Keratinocyte (primary cell): Measurements from ENCODE around the gene NGLY1. TPM values are rescaled to one million over a fixed set of nuclear protein-coding genes. Genes with fewer than 3 reads are reported as not detected.
A peak's percentile ranks its signal among the peaks of the same experiment; 100 is the strongest.

ENCODE experiments used
- DNase-seq: peaks from one replicate; pipeline ENCODE4 v3.0.0-alpha.2; 2011; ENCODE audit warnings: low read depth, missing footprints, low spot score
- FAIRE-seq: peaks from 2 replicates; lab custom pipeline; 2011; peaks lifted over from hg19 to GRCh38; lab: Jason Lieb, UNC
- H2AFZ ChIP-seq: 2 replicates; pipeline ENCODE4 v1.6.0; 2012; ENCODE audit warnings: low read length, control low read depth, inconsistent platforms; ENCODE audit not compliant: control insufficient read depth
- H3K27ac ChIP-seq: 2 replicates; pipeline ENCODE4 v1.5.1; 2011; ENCODE audit warnings: low read length; ENCODE audit not compliant: control insufficient read depth, insufficient read depth
- H3K27me3 ChIP-seq: 3 replicates; pipeline ENCODE4 v1.6.0; 2011; ENCODE audit warnings: low read length; ENCODE audit not compliant: control insufficient read depth, insufficient read depth; ENCODE audit errors: extremely low read depth
- H3K36me3 ChIP-seq, 2 experiments: 2 replicates in 1 of 2; 3 replicates in 1 of 2; pipeline ENCODE4 v1.5.1; 2011; ENCODE audit warnings: low read length in 2 of 2, mild to moderate bottlenecking in 1 of 2; ENCODE audit not compliant: control insufficient read depth in 2 of 2, insufficient read depth in 2 of 2; ENCODE audit errors: extremely low read depth in 1 of 2
- H3K4me1 ChIP-seq: 3 replicates; pipeline ENCODE4 v1.5.1; 2011; ENCODE audit warnings: low read length; ENCODE audit not compliant: control insufficient read depth, insufficient read depth; ENCODE audit errors: extremely low read depth
- H3K4me2 ChIP-seq: 3 replicates; pipeline ENCODE4 v1.6.0; 2011; ENCODE audit warnings: low read depth, low read length; ENCODE audit not compliant: control insufficient read depth, insufficient read depth; ENCODE audit errors: extremely low read depth
- H3K4me3 ChIP-seq, 3 experiments: fragments of 200-600 bp in 1 of 3; sonication (generic) in 1 of 3; 2 replicates in 2 of 3; 3 replicates in 1 of 3; pipeline ENCODE4 v1.5.1; 2011 to 2016; ENCODE audit warnings: low read length in 3 of 3, mild to moderate bottlenecking in 3 of 3, control low read depth in 2 of 3, inconsistent platforms in 1 of 3, low read depth in 1 of 3, mixed read lengths in 1 of 3, mixed run types in 1 of 3, moderate library complexity in 1 of 3; ENCODE audit not compliant: control insufficient read depth in 2 of 3, insufficient read depth in 2 of 3; ENCODE audit errors: extremely low read depth in 1 of 3
- H3K79me2 ChIP-seq: 2 replicates; pipeline ENCODE4 v1.6.0; 2012; ENCODE audit warnings: low read length; ENCODE audit not compliant: control insufficient read depth, insufficient read depth
- H3K9ac ChIP-seq: 3 replicates; pipeline ENCODE4 v1.6.0; 2011; ENCODE audit warnings: low read length; ENCODE audit not compliant: control insufficient read depth, insufficient read depth; ENCODE audit errors: extremely low read depth
- H3K9me1 ChIP-seq: 3 replicates; pipeline ENCODE4 v1.6.0; 2011; ENCODE audit warnings: low read length; ENCODE audit not compliant: control insufficient read depth, insufficient read depth; ENCODE audit errors: extremely low read depth
- H3K9me3 ChIP-seq: 2 replicates; pipeline ENCODE4 v1.5.1; 2012; ENCODE audit warnings: low read depth, low read length; ENCODE audit not compliant: control insufficient read depth
- H4K20me1 ChIP-seq: 3 replicates; pipeline ENCODE4 v1.6.0; 2011; ENCODE audit warnings: low read length; ENCODE audit not compliant: control insufficient read depth, insufficient read depth; ENCODE audit errors: extremely low read depth
- CTCF ChIP-seq, 3 experiments: IDR thresholded peaks in 1 of 3; conservative IDR thresholded peaks in 1 of 3; optimal IDR thresholded peaks in 1 of 3; 2 replicates in 2 of 3; 3 replicates in 1 of 3; pipeline versions ENCODE3 to v1.5.1; 2011; ENCODE audit warnings: low read length in 3 of 3, mild to moderate bottlenecking in 3 of 3, moderate library complexity in 2 of 3, control low read depth in 1 of 3, inconsistent platforms in 1 of 3; ENCODE audit not compliant: insufficient read depth in 2 of 3; ENCODE audit errors: extremely low read depth in 1 of 3
- EZH2 ChIP-seq: IDR thresholded peaks from one replicate; pipeline ENCODE4 v1.6.1; 2012; ENCODE audit warnings: inconsistent platforms, mild to moderate bottlenecking, low read length, moderate library complexity
- dilution Hi-C: fragments of 300-500 bp; cut with MboI; formaldehyde crosslinking; loops from one replicate; pipeline ENCODE4 v1.7.0; 2020; ENCODE audit warnings: low sequenced_read_pairs; ENCODE audit not compliant: extremely low pct_ligation_motif_present
- polyA minus RNA-seq, 3 experiments: library from RNA; depleted of rRNA, polyadenylated mRNA; stranded (reverse); fragments of >200 nt; gene quantifications; 1 replicate in 1 of 3; 2 replicates in 1 of 3; 3 replicates in 1 of 3; pipeline ENCODE4 v1.2.3, GENCODE V29; 2011
- polyA plus RNA-seq, 5 experiments: library from polyadenylated mRNA; depleted of rRNA in 3 of 5; stranded (reverse) in 3 of 5; stranded (forward) in 1 of 5; unstranded in 1 of 5; fragments of >200 nt; gene quantifications; 1 replicate in 1 of 5; 2 replicates in 3 of 5; 3 replicates in 1 of 5; pipeline versions ENCODE4 v1.2.1 to v1.2.3, GENCODE V29; 2011 to 2012; ENCODE audit warnings: missing spikeins in 2 of 5, low read depth in 1 of 5, low replicate concordance in 1 of 5

The NGLY1 gene
- polyA plus RNA-seq (8.6 to 19.5 TPM (median 11.2 TPM) in 3 replicates), polyA minus RNA-seq (2.5 to 12.6 TPM (median 10.3 TPM) in 3 replicates)
- polyA plus RNA-seq (2011; ENCODE audit: low read depth): 33.7 TPM
- 10.8 and 21.5 TPM in 2 replicates for polyA plus RNA-seq (2011; cell fraction: cytosol; rRNA removed)
- polyA plus RNA-seq (2011; cell fraction: nucleus; rRNA removed): 16.0 and 19.2 TPM in 2 replicates
- polyA plus RNA-seq (2012; ENCODE audit: low replicate concordance): 15.6 and 21.6 TPM in 2 replicates
- polyA minus RNA-seq (2011; cell fraction: cytosol; rRNA and poly(A)+ RNA removed): 3.8 TPM
- polyA minus RNA-seq (2011; cell fraction: nucleus; rRNA and poly(A)+ RNA removed): 8.4 and 16.1 TPM in 2 replicates

GRCh38 chr3:25782938-25783660 lies at the start of gene NGLY1:
TSS of gene NGLY1 (minus strand) at chr3:25783443. CDS start at chr3:25783390, 53 bp downstream.
- H3K36me3 ChIP-seq: no peaks in the 10 kb centered on the region
- H3K4me2 ChIP-seq: peak within 1 kb of the TSS; percentile 90
- TF ChIP-seq CTCF (optimal IDR thresholded peaks at IDR 0.05 in 1 of 3, IDR thresholded peaks at IDR 0.05 in 1 of 3, conservative IDR thresholded peaks at IDR 0.05 in 1 of 3; ENCODE audit: extremely low read depth in 1 of 3, insufficient read depth in 2 of 3, low read length in 3 of 3) (no peak), EZH2 (no peak)
- H3K4me3 ChIP-seq: peak within 1 kb of the TSS; percentile 76 to 91 (median 77)
- H3K9ac ChIP-seq: peak within 1 kb of the TSS; percentile 75
- peaks cover 31% of the 10 kb centered on the region for H3K79me2 ChIP-seq
- no peaks in the 10 kb centered on the region for H4K20me1 ChIP-seq
- peak within 1 kb of the TSS; percentile 61 for H3K27ac ChIP-seq
- dilution Hi-C loops: no loop called here
- H3K9me1 ChIP-seq: no peaks in the 10 kb centered on the region
- peaks cover 9% of the 10 kb centered on the region for H3K4me1 ChIP-seq
- no peaks in the 10 kb centered on the region for H3K27me3 ChIP-seq
- FAIRE-seq: no peak
- no peaks in the 10 kb centered on the region for H3K9me3 ChIP-seq
- DNase-seq: no peak
- peak within 1 kb of the TSS; percentile 95 for H2AFZ ChIP-seq

GRCh38 chr3:25831578-25831977 lies 48.3 kb upstream of the NGLY1 start:
- TF ChIP-seq EZH2 (no peak), CTCF (optimal IDR thresholded peaks at IDR 0.05 in 1 of 3, IDR thresholded peaks at IDR 0.05 in 1 of 3, conservative IDR thresholded peaks at IDR 0.05 in 1 of 3; ENCODE audit: extremely low read depth in 1 of 3, insufficient read depth in 2 of 3, low read length in 3 of 3) (peak in 2 of 3 experiments; percentile 16 to 40)
- Histone ChIP-seq H3K4me1 (no peaks in the 10 kb centered on the region), H3K79me2 (no peaks in the 10 kb centered on the region), H3K9ac (no peak overlapping the region), H3K27ac (no peak overlapping the region), H3K27me3 (no peaks in the 10 kb centered on the region), H3K4me2 (no peak overlapping the region), H3K4me3 (no peak overlapping the region), H2AFZ (no peak overlapping the region), H3K36me3 (no peaks in the 10 kb centered on the region), H3K9me3 (no peaks in the 10 kb centered on the region), H3K9me1 (no peaks in the 10 kb centered on the region), H4K20me1 (no peaks in the 10 kb centered on the region)
- FAIRE-seq: no peak
- dilution Hi-C loops: no loop called here
- DNase-seq: no peak
